Neuronal stem cell (in vitro differentiated cells): ENCODE data around the gene KRT24. TPM values are rescaled to one million over a fixed set of nuclear protein-coding genes. Genes with fewer than 3 reads are reported as not detected.
"Not testable (repeated sequence)": the region's sequence is repeated elsewhere in the genome, so short reads cannot be mapped to it uniquely, and the experiment has no call there.

Source experiments
- DNase-seq: peaks from one replicate; pipeline ENCODE4 v3.0.0-alpha.2; 2013; ENCODE audit warnings: low spot score
- H2AFZ ChIP-seq: one replicate; pipeline ENCODE4 v1.6.1; 2013; ENCODE audit warnings: mild to moderate bottlenecking, low read length, inconsistent platforms
- H2AK5ac ChIP-seq: 2 replicates; pipeline ENCODE4 v1.6.1; 2013; ENCODE audit warnings: low read depth, mild to moderate bottlenecking, inconsistent platforms, low read length, moderate library complexity, mixed read lengths
- H2BK120ac ChIP-seq: 2 replicates; pipeline ENCODE4 v1.6.1; 2013; ENCODE audit warnings: low read depth, mild to moderate bottlenecking, inconsistent platforms, low read length, moderate library complexity, mixed read lengths
- H2BK12ac ChIP-seq: one replicate; pipeline ENCODE4 v1.6.1; 2013; ENCODE audit warnings: low read length, inconsistent platforms
- H2BK15ac ChIP-seq: 2 replicates; pipeline ENCODE4 v1.6.1; 2013; ENCODE audit warnings: mild to moderate bottlenecking, low read length, inconsistent platforms, mixed read lengths
- H2BK5ac ChIP-seq: one replicate; pipeline ENCODE4 v1.6.1; 2013; ENCODE audit warnings: inconsistent platforms, mild to moderate bottlenecking, low read length, moderate library complexity
- H3K14ac ChIP-seq: one replicate; pipeline ENCODE4 v1.6.1; 2013; ENCODE audit warnings: low read length, inconsistent platforms
- H3K18ac ChIP-seq: 2 replicates; pipeline ENCODE4 v1.6.1; 2013; ENCODE audit warnings: low read length, inconsistent platforms
- H3K23ac ChIP-seq: 2 replicates; pipeline ENCODE4 v1.6.1; 2013; ENCODE audit warnings: low read depth, mild to moderate bottlenecking, mixed read lengths, low read length, inconsistent platforms; ENCODE audit not compliant: poor library complexity
- H3K27ac ChIP-seq: replicated peaks from 3 replicates; pipeline ENCODE4 v1.5.1; 2013; ENCODE audit warnings: low read length, inconsistent platforms
- H3K27me3 ChIP-seq, 3 experiments: 2 replicates each; pipeline ENCODE4 v1.6.1; 2013; ENCODE audit warnings: low read length in 3 of 3, mild to moderate bottlenecking in 2 of 3, inconsistent platforms in 1 of 3, low read depth in 1 of 3, mixed read lengths in 1 of 3, moderate library complexity in 1 of 3; ENCODE audit not compliant: control insufficient read depth in 3 of 3, insufficient read depth in 3 of 3
- H3K36me3 ChIP-seq, 2 donors: replicated peaks in 1 of 2; 2 replicates each; pipeline ENCODE4 v1.6.1; 2013; ENCODE audit warnings: low read length in 2 of 2; ENCODE audit not compliant: control insufficient read depth in 2 of 2, insufficient read depth in 2 of 2
- H3K4ac ChIP-seq: 2 replicates; pipeline ENCODE4 v1.6.1; 2013; ENCODE audit warnings: inconsistent platforms, mild to moderate bottlenecking, low read length, moderate library complexity
- H3K4me1 ChIP-seq, 2 donors: 1 replicate in 1 of 2; 2 replicates in 1 of 2; pipeline ENCODE4 v1.6.1; 2013; ENCODE audit warnings: low read length in 2 of 2, low read depth in 1 of 2; ENCODE audit not compliant: control insufficient read depth in 2 of 2, insufficient read depth in 1 of 2
- H3K4me2 ChIP-seq: one replicate; pipeline ENCODE4 v1.6.1; 2013; ENCODE audit warnings: mild to moderate bottlenecking, low read length, inconsistent platforms; ENCODE audit not compliant: insufficient read depth, poor library complexity, severe bottlenecking
- H3K4me3 ChIP-seq, 2 donors: 2 replicates each; pipeline ENCODE4 v1.5.1; 2013; ENCODE audit warnings: low read length in 2 of 2, mild to moderate bottlenecking in 2 of 2, inconsistent platforms in 1 of 2, moderate library complexity in 1 of 2
- H3K79me1 ChIP-seq: one replicate; pipeline ENCODE4 v1.6.1; 2013; ENCODE audit warnings: low read depth, mild to moderate bottlenecking, inconsistent platforms, low read length, moderate library complexity
- H3K9ac ChIP-seq: one replicate; pipeline ENCODE4 v1.6.1; 2013; ENCODE audit warnings: mild to moderate bottlenecking, low read depth, low read length, inconsistent platforms; ENCODE audit not compliant: poor library complexity
- H3K9me3 ChIP-seq, 2 donors: replicated peaks in 1 of 2; 2 replicates each; pipeline versions ENCODE3 to v1.6.1; 2013; ENCODE audit warnings: low read length in 2 of 2, mild to moderate bottlenecking in 2 of 2, inconsistent platforms in 1 of 2, low read depth in 1 of 2, mixed read lengths in 1 of 2, moderate library complexity in 1 of 2; ENCODE audit not compliant: control insufficient read depth in 2 of 2, insufficient read depth in 1 of 2
- H4K8ac ChIP-seq: one replicate; pipeline ENCODE4 v1.6.1; 2013; ENCODE audit warnings: low read depth, mild to moderate bottlenecking, inconsistent platforms, low read length, moderate library complexity
- H4K91ac ChIP-seq: one replicate; pipeline ENCODE4 v1.6.1; 2013; ENCODE audit warnings: low read length, low read depth, mild to moderate bottlenecking, inconsistent platforms; ENCODE audit not compliant: poor library complexity
- WGBS, 2 donors: extraction: QIAGEN DNeasy Blood & Tissue Kit; methylation state at CpG; one replicate each; pipeline ENCODE4 v1.1.7; 2013; ENCODE audit warnings: missing lambda C conversion rate in 2 of 2, mixed read lengths in 1 of 2; ENCODE audit not compliant: insufficient read length in 2 of 2, insufficient replicate concordance in 1 of 2; ENCODE audit errors: extremely low coverage in 2 of 2; 5-methylcytosine and 5-hydroxymethylcytosine counted together
- polyA plus RNA-seq, 2 experiments: library from polyadenylated mRNA; stranded (reverse); fragments of 200-250 nt; gene quantifications; one replicate each; pipeline ENCODE4 v1.2.3, GENCODE V29; 2013

KRT24 gene
- not detected for polyA plus RNA-seq (2013, experiment 1 of 2)
- not detected for polyA plus RNA-seq (2013, experiment 2 of 2)

- Histone ChIP-seq H3K9ac (no peak within 1 kb of the TSS), H4K8ac (no peak within 1 kb of the TSS), H2BK120ac (no peak within 1 kb of the TSS), H3K9me3 (no peaks in the 10 kb centered on the region), H4K91ac (no peak within 1 kb of the TSS), H3K18ac (peak within 1 kb of the TSS; percentile 92), H2BK5ac (no peak within 1 kb of the TSS), H3K4me1 (peaks cover 3 to 4% of the 10 kb centered on the region in 2 donors), H2AK5ac (no peak within 1 kb of the TSS), H2BK12ac (no peak within 1 kb of the TSS), H3K4me3 (no peak within 1 kb of the TSS), H3K27ac (no peak within 1 kb of the TSS), H3K27me3 (peaks cover 0 to 13% (median 0%) of the 10 kb centered on the region in 3 experiments), H3K36me3 (no peaks in the 10 kb centered on the region), H3K14ac (no peak within 1 kb of the TSS), H3K79me1 (no peaks in the 10 kb centered on the region), H2BK15ac (no peak within 1 kb of the TSS), H3K23ac (no peak within 1 kb of the TSS), H3K4ac (no peak within 1 kb of the TSS), H3K4me2 (no peak within 1 kb of the TSS), H2AFZ (no peak within 1 kb of the TSS)
- no peak for DNase-seq
- WGBS, 2 donors, result no CpG with 5 or more reads among the region's 7 CpGs
Measured at GRCh38 chr17:40703652-40704051, at the start of gene KRT24. Gene KRT24 (minus strand): TSS chr17:40703752. CDS start chr17:40703693, 59 bp downstream.

- Histone ChIP-seq H3K4ac (no peak overlapping the region), H3K79me1 (no peaks in the 10 kb centered on the region), H2AFZ (no peak overlapping the region), H2BK12ac (no peak overlapping the region), H3K36me3 (no peaks in the 10 kb centered on the region), H3K9me3 (no peaks in the 10 kb centered on the region), H3K4me2 (no peak overlapping the region), H3K18ac (no peak overlapping the region), H3K4me1 (no peaks in the 10 kb centered on the region), H3K4me3 (no peak overlapping the region), H3K9ac (no peak overlapping the region), H3K27ac (no peak overlapping the region), H2BK5ac (no peak overlapping the region), H2BK120ac (no peak overlapping the region), H4K8ac (no peak overlapping the region), H2AK5ac (no peak overlapping the region), H3K14ac (no peak overlapping the region), H3K27me3 (peaks cover 0 to 6% (median 0%) of the 10 kb centered on the region in 3 experiments), H3K23ac (no peak overlapping the region), H2BK15ac (no peak overlapping the region), H4K91ac (no peak overlapping the region)
- no CpG with 5 or more reads among the region's 14 CpGs for WGBS, 2 donors
- no peak for DNase-seq
Measured at GRCh38 chr17:40751065-40751464, 47.5 kb upstream of the KRT24 start.

- Histone ChIP-seq H3K27ac (no peak overlapping the region), H3K4me3 (no peak overlapping the region), H3K9ac (no peak overlapping the region), H2BK15ac (no peak overlapping the region), H3K23ac (no peak overlapping the region), H3K27me3 (peaks cover 0 to 6% (median 0%) of the 10 kb centered on the region in 3 experiments), H3K79me1 (no peaks in the 10 kb centered on the region), H2BK5ac (no peak overlapping the region), H3K36me3 (no peaks in the 10 kb centered on the region), H4K91ac (no peak overlapping the region), H3K14ac (no peak overlapping the region), H4K8ac (no peak overlapping the region), H2AFZ (no peak overlapping the region), H2BK120ac (no peak overlapping the region), H3K18ac (no peak overlapping the region), H3K4me2 (no peak overlapping the region), H3K4ac (no peak overlapping the region), H2AK5ac (no peak overlapping the region), H3K4me1 (no peaks in the 10 kb centered on the region), H2BK12ac (no peak overlapping the region), H3K9me3 (no peaks in the 10 kb centered on the region)
- no CpG with 5 or more reads among the region's 6 CpGs for WGBS, 2 donors
- no peak for DNase-seq
Measured at GRCh38 chr17:40750391-40750790, 46.8 kb upstream of the KRT24 start.

GRCh38 chr17:40748666-40749065 lies 45.1 kb upstream of the KRT24 start:
- H3K36me3 ChIP-seq, H3K27me3 ChIP-seq, DNase-seq, H4K8ac ChIP-seq, H3K9ac ChIP-seq, H3K4me3 ChIP-seq, H2BK12ac ChIP-seq, H3K79me1 ChIP-seq, H2AK5ac ChIP-seq, H3K23ac ChIP-seq, H3K14ac ChIP-seq, H3K9me3 ChIP-seq, H3K27ac ChIP-seq, H2AFZ ChIP-seq, H2BK15ac ChIP-seq, H3K4me1 ChIP-seq, H3K4ac ChIP-seq, H2BK5ac ChIP-seq, H3K18ac ChIP-seq, H4K91ac ChIP-seq, H2BK120ac ChIP-seq, H3K4me2 ChIP-seq: not testable (repeated sequence)
- no CpG with 5 or more reads among the region's 1 CpG for WGBS, 2 donors
